HG02973 (cell line): Measurements from ENCODE around the gene SLC25A33.
A peak's percentile ranks its signal among the peaks of the same experiment; 100 is the strongest.
"Not testable (repeated sequence)": the region's sequence is repeated elsewhere in the genome, so short reads cannot be mapped to it uniquely, and the experiment has no call there.

ENCODE experiments used
- ATAC-seq: cut with Tn5 transposase; IDR thresholded peaks from one replicate; pipeline ENCODE4 v1.9.1; 2021; ENCODE audit warnings: moderate library complexity; ENCODE audit not compliant: unreplicated experiment

Gene SLC25A33

GRCh38 chr1:9538669-9539164, 548 bp upstream of the SLC25A33 start:
- no peak for ATAC-seq

GRCh38 chr1:9539829-9540550, 725 bp downstream of the SLC25A33 start:
- ATAC-seq: peak; percentile 36

GRCh38 chr1:9542430-9542829, 3.2 kb downstream of the SLC25A33 start:
- ATAC-seq: no peak

DNA sequence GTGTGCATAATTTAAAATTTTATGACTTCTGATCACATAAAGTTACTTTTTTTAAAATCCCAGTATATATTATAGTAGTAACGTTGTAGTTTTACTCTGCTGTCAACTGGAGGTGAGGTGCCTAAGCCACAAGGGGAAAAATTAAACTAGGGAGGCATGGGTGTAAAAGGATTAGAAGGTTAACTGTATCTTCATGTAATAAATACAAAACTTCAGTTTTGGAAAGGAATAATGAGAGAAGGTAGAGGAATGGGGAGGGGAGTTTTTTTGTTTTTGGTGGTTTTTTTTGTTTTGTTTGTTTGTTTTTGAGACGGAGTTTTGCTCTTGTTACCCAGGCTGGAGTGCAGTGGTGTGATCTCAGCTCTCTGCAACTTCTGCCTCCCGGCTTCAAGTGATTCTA, 5.7 kb downstream of the SLC25A33 start:
- no peak for ATAC-seq

DNA sequence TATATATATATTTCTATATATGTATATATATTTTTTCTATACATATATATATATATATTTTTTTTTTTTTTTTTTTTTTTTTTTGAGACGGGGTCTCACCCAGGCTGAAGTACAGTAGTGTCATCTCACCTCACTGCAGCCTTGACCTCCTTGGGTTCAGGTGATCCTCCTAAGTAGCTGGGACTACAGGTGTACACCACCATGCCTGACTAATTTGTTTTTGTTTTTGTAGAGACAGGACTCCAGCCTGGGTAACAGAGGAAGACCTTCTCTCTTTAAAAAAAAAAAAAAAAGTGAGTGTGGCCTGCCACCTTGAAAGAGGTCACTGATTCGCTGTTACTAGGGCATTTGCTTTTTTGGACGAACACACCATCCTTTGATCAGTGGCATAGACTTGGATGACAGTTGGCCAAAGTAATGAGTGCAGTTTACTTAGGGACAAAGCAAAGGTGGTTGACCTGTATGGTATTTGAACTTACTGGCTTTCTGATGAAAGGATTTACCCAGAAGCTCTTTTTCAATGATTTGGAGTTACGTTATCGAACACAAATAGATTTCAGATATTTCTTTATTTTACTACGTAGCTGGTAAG, 10.8 kb downstream of the SLC25A33 start:
- ATAC-seq: no peak

DNA sequence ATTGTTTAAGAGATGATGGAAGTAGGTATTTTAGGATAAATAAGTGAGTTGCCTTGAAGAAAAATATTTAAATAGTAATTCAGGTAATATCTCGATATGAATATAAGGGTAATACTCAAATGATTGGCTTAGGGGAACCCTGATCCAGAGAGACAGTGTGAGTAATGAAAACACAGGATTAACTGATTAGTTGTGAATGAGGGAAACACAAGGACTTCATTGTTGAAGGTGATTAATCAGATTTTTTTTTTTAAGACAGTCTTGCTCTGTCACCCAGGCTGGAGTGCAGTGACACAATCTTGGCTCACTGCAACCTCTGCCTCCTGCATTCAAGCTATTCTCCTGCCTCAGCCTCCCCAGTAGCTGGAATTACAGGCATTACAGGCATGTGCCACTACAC, 12.7 kb downstream of the SLC25A33 start:
- no peak for ATAC-seq

GRCh38 chr1:9553736-9554144, 14.5 kb downstream of the SLC25A33 start:
- ATAC-seq: no peak

GRCh38 chr1:9555942-9556341, 16.7 kb downstream of the SLC25A33 start:
- no peak for ATAC-seq

DNA sequence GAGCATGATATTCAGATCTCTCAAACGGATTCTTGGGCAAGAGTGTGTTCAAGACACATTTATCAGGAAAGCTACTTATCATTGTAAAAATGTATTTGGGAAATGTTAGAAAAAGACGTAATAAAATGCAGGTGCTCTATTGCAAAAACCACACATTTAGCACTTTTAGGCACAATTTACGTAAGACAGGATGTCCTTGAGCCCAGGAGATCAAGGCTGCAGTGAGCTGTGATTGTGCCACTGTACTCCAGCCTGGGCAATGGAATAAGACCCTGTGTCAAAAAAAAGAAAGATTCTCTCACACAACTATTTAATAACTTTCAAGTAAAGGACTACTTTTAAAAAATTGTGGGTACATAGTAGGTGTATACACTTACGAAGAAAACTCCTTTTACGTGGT, 18.4 kb downstream of the SLC25A33 start:
- ATAC-seq: no peak

- no peak for ATAC-seq
Observed at GRCh38 chr1:9558271-9558945, 19.1 kb downstream of the SLC25A33 start.

- no peak for ATAC-seq
Observed at GRCh38 chr1:9558946-9559545, 19.8 kb downstream of the SLC25A33 start.

GRCh38 chr1:9559673-9560072, 20.4 kb downstream of the SLC25A33 start:
- ATAC-seq: no peak

GRCh38 chr1:9560090-9560489, 20.8 kb downstream of the SLC25A33 start:
- ATAC-seq: not testable (repeated sequence)

DNA sequence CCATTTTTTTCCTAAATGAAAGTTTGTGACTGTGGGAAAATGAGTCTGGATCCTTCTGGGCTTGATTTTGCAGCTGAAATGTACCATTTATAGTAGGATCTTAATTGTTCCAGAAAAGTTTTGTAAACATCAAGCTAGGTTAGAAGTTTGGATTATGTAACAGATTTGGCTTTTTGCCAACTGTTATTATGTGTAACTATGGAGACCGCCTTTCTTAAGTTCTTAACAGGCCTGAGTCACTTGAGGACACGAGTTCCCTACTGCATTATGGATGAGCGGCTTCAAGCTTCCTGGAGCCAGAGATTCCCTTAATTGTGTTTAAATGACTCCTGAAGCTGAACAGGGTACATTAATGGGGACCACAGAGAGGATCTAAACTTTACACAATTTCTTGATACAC, 22.2 kb downstream of the SLC25A33 start:
- ATAC-seq: no peak

DNA sequence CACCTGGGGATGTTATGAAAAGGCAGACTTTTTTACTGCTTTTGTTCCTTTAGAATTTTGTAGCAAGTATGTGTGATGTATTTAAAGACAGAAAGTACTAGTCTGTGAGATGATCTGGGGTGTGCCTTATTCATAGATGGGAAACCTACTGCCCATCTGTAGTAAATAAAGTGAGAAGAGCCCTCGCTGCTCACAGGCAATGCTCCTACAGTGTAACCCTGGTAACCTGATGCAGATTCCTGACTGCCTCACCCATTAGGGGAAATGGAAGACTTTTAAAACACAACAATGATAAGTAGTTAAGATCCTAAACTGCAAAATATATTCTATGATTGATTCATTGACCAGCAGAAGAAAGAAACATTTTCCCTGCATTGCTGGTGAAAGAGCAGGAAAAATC, 30.0 kb downstream of the SLC25A33 start:
- no peak for ATAC-seq

DNA sequence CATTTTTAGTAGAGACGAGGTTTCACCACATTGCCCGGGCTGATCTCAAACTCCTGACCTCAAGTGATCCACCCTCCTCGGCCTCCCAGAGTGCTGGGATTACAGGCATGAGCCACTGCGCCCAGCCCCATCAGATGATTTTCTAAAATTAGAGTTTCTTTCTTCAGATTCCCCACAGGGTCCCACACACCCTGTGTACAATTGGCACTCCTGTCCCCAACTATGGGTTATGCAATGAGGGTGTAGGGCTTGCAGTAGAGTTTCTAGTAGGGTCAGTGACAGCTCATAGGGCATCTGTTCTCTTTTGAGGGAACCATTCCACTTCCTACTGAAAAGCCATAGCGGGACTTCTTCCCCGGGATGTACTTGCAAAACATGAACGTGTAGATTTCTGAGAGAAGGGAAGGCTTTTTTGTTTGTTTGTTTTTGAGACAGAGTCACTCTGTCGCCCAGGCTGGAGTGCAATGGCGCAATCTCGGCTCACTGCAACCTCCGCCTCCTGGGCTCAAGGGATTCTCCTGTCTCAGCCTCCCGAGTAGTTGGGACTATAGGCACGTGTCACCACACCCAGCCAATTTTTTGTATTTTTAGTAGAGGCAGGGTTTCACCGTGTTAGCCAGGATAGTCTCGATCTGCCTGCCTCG, 31.7 kb downstream of the SLC25A33 start:
- ATAC-seq: not testable (repeated sequence)

DNA sequence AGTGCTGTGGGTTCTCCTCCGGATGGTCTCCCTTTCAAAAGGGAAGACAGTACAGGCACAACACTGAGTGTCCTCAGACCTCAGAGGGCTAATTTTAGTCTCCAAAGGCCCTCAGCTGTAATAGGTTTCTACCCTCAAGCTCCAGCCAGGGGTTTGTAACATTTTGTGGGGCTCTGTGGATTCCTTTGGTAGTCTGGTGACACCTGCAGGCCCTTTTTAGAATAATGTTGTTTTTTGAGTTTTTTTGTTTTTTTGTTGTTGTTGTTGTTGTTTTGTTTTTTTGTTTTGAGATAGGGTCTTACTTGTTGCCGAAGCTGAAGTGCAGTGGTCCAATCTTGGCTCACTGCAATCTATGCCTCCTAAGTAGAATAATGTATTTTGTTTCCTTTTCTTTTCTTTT, 34.5 kb downstream of the SLC25A33 start:
- ATAC-seq: no peak

- no peak for ATAC-seq
Observed at GRCh38 chr1:9575486-9575885, 36.2 kb downstream of the SLC25A33 start.

GRCh38 chr1:9576903-9577302, 37.6 kb downstream of the SLC25A33 start:
- no peak for ATAC-seq

DNA sequence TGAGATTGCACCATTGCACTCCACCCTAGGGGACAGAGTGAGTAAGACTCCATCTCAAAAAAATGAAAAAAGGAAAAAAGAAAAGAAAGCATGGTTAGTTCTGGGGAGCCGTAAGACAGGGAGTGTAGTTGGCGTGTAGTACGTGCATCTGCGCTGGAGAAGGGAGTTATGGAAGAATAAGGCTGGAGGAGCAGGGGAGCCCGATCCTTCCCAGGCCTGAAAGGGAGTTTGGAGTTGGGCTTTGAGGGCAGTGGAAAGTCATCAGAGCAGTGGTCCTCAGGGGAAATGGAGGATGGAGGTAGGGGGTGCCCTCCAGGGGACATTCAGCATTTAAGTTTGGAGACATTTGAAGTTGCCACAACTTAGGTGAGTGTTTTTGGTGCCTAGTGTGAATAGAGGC, 38.2 kb downstream of the SLC25A33 start:
- no peak for ATAC-seq

DNA sequence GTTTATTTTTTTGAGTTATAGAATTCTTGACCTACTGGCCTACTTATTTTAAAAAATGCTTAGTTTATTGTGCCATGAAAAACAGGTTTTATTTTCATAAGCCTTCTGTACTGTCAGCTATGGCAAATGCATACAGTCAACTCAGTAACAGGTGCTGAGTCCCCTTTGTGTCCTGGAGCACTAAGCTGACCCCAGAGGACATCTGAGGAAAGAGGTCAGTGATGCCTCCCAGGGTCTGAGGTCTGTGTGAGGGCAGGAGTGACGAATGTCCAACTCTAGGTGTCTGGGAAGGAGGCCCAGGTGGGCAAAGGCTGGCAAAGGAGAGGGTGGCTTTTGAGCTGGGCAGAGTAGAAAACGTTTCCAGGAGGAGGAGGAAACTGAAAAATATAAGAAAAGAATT, 41.7 kb downstream of the SLC25A33 start:
- no peak for ATAC-seq
